Common myeloid progenitor, CD34-positive (primary cell): ENCODE data around the gene SCMH1.

Experiments used
- CTCF ChIA-PET: fragments of 350-600 bp; sonication (Branson Sonifier 250); formaldehyde crosslinking; loops from one replicate; lab custom pipeline; 2021; ENCODE audit warnings: antibody characterized with exemption; lab: Charles Lee
- POLR2A ChIA-PET: fragments of 350-600 bp; sonication (Branson Sonifier 250); formaldehyde crosslinking; loops from one replicate; lab custom pipeline; 2021; ENCODE audit warnings: antibody characterized with exemption; lab: Charles Lee
- DNase-seq, 3 donors: peaks; one replicate each; pipeline versions ENCODE4 v3.0.0 to v3.0.0-alpha.2; 2013
- H3K27ac ChIP-seq, 2 experiments: 1 replicate in 1 of 2; 2 replicates in 1 of 2; pipeline ENCODE4 v1.7.0; 2013; ENCODE audit warnings: inconsistent platforms in 2 of 2, low read length in 2 of 2, mild to moderate bottlenecking in 2 of 2, low read depth in 1 of 2, moderate library complexity in 1 of 2; ENCODE audit not compliant: severe bottlenecking in 2 of 2, insufficient read depth in 1 of 2, poor library complexity in 1 of 2
- H3K27me3 ChIP-seq, 5 experiments: replicated peaks in 2 of 5; 1 replicate in 3 of 5; 2 replicates in 2 of 5; pipeline versions ENCODE4 v1.6.1 to v1.7.0; 2013; ENCODE audit warnings: low read length in 4 of 5, mild to moderate bottlenecking in 2 of 5, moderate library complexity in 2 of 5, inconsistent platforms in 1 of 5; ENCODE audit not compliant: insufficient read depth in 5 of 5, control insufficient read depth in 4 of 5
- H3K36me3 ChIP-seq, 4 experiments: 1 replicate in 2 of 4; 2 replicates in 2 of 4; pipeline versions ENCODE4 v1.6.1 to v1.7.0; 2013; ENCODE audit warnings: low read length in 3 of 4, control low read depth in 1 of 4, mild to moderate bottlenecking in 1 of 4; ENCODE audit not compliant: control insufficient read depth in 4 of 4, insufficient read depth in 4 of 4
- H3K4me1 ChIP-seq, 4 experiments: 1 replicate in 3 of 4; 2 replicates in 1 of 4; pipeline versions ENCODE4 v1.6.1 to v1.7.1; 2013; ENCODE audit warnings: low read length in 3 of 4, mild to moderate bottlenecking in 3 of 4, control low read depth in 1 of 4, inconsistent platforms in 1 of 4, moderate library complexity in 1 of 4; ENCODE audit not compliant: control insufficient read depth in 4 of 4, insufficient read depth in 4 of 4; ENCODE audit errors: control extremely low read depth in 1 of 4
- H3K4me3 ChIP-seq, 7 experiments: 1 replicate in 4 of 7; 2 replicates in 3 of 7; pipeline versions ENCODE4 v1.5.1 to v1.7.0; 2013; ENCODE audit warnings: mild to moderate bottlenecking in 7 of 7, low read length in 6 of 7, moderate library complexity in 6 of 7, inconsistent platforms in 2 of 7, low read depth in 2 of 7, control low read depth in 1 of 7; ENCODE audit not compliant: insufficient read depth in 4 of 7, control insufficient read depth in 1 of 7; ENCODE audit errors: extremely low read depth in 1 of 7
- H3K9me3 ChIP-seq, 5 experiments: 1 replicate in 4 of 5; 2 replicates in 1 of 5; pipeline versions ENCODE4 v1.6.1 to v1.7.1; 2013; ENCODE audit warnings: low read length in 4 of 5, mild to moderate bottlenecking in 2 of 5, inconsistent platforms in 1 of 5, low read depth in 1 of 5, moderate library complexity in 1 of 5; ENCODE audit not compliant: control insufficient read depth in 4 of 5, insufficient read depth in 2 of 5; ENCODE audit errors: control extremely low read depth in 1 of 5
- WGBS: methylation state at CpG from one replicate; pipeline ENCODE4 v1.1.5; 2013; ENCODE audit not compliant: insufficient coverage; 5-methylcytosine and 5-hydroxymethylcytosine counted together

SCMH1 gene

GRCh38 chr1:40980068-40980452 is 262.0 kb downstream of the SCMH1 start:
- DNase-seq, result no peak
- CTCF ChIA-PET, result interaction anchor here (0.7 to 3.1 kb wide), 3 partner anchors 13 to 23 kb away, joined by 3 to 13 read pairs (median 3); no protein-coding TSS in a partner anchor

DNA sequence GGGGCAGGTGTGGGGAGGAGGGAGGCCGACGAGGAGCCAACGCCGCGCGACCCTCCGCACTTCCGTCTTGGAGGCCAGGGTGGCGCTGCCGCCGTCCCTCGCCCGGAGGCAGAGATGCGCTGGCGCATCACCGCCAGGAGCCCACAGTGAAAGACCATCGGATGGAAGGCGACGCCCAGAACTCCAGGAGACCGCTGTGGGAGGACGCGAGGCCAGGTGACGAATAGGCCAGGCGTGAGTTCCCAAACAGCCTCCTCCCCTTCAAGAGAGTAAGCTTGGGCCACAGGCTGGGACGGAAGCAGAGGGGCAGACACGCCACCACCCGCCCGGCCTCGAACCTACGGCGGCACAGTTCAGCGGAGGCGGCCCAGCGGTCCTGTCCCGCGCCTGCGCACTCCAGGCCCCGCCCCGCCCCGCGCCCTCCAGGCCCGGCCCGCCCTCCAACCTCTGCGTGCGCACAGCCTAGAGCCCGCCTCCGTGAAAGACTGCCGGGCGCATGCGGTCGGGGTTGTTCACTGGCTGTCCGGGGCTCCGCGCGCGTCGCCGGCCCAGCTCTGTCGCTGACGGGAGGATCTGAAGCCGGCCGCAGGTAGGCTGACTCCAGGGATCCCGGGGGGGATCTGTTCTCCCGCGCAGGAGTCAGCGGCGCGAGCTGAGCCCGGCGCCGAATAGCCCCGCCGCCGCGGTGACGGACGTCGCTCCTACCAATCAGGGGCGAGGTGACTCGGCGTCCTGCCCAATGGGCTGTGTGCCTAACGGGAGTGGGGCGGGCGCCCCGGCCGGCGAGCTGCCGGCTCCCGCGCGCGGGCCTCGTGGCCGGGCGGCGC is 262.7 kb downstream of the SCMH1 start, which contains the start of gene CTPS1:
TSS of gene CTPS1 (plus strand) at position 456 of the 827 bp plus-strand sequence. CDS start 3,595 bp downstream, outside the sequence.
- DNase-seq, result peak; percentile 92 to 95 (median 95)
- ChIA-PET POLR2A (interaction anchor here (0.5 to 0.6 kb wide), 2 partner anchors 556 to 1480 kb away, joined by 3 read pairs; no protein-coding TSS in a partner anchor), CTCF (interaction anchor here (0.7 to 3.1 kb wide), 3 partner anchors 13 to 24 kb away, joined by 3 to 13 read pairs (median 3); no protein-coding TSS in a partner anchor)
- 0% methylated on average over 93 of the region's 96 CpGs for WGBS
- Histone ChIP-seq H3K4me3 (peak within 1 kb of the TSS; percentile 41 to 87 (median 75)), H3K27ac (peak within 1 kb of the TSS; percentile 46 to 76), H3K4me1 (peaks cover 0 to 30% (median 16%) of the 10 kb centered on the region in 4 experiments), H3K27me3 (no peaks in the 10 kb centered on the region), H3K36me3 (peaks cover 3 to 20% (median 12%) of the 10 kb centered on the region in 4 experiments), H3K9me3 (no peaks in the 10 kb centered on the region)

More at GRCh38 chr1:40980068-40980452, 262.0 kb downstream of the SCMH1 start:
- POLR2A ChIA-PET, result interaction anchor here (0.8 kb wide), 1 partner anchor 11 kb away, joined by 3 read pairs; no protein-coding TSS in a partner anchor
- Histone ChIP-seq H3K9me3 (no peaks in the 10 kb centered on the region), H3K27me3 (no peaks in the 10 kb centered on the region), H3K36me3 (peaks cover 6 to 25% (median 14%) of the 10 kb centered on the region in 4 experiments), H3K4me1 (peaks cover 0 to 30% (median 16%) of the 10 kb centered on the region in 4 experiments), H3K27ac (peak overlapping the region in 1 of 2 experiments; percentile 61), H3K4me3 (peak overlapping the region; percentile 41 to 87 (median 75))
- under 1% methylated on average over 42 of the region's 50 CpGs for WGBS

DNA sequence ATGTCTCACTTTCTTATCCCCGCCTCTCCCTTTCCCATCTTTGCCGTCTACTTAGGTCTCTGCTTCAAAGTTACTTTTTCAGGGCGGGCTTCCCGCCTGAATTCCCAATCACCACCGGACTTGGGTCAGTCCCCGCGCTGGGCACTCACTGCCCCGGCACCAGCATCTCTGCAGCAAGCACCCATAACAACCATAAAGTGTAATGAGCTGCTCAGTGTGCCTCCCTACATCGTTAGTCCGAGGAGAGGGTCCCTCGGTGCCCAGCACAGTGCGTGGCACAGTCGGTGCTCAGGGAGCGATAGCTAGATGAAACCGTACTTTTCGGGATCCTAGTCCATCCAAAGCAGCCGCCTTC is 263.2 kb downstream of the SCMH1 start:
- ChIA-PET POLR2A (interaction anchor here (0.5 kb wide), 1 partner anchor 555 kb away, joined by 3 read pairs; no protein-coding TSS in a partner anchor), CTCF (no interaction called here)
- peak overlapping the region in 1 of 2 experiments; percentile 76 for H3K27ac ChIP-seq
- peak overlapping the region; percentile 32 to 87 (median 75) for H3K4me3 ChIP-seq
- H3K9me3 ChIP-seq, result no peaks in the 10 kb centered on the region
- peaks cover 3 to 14% (median 6%) of the 10 kb centered on the region in 4 experiments for H3K36me3 ChIP-seq
- no peak for DNase-seq
- H3K4me1 ChIP-seq, result peaks cover 0 to 33% (median 17%) of the 10 kb centered on the region in 4 experiments
- no peaks in the 10 kb centered on the region for H3K27me3 ChIP-seq
- WGBS, result 45% methylated on average over 16 of the region's 17 CpGs

- peaks cover 0 to 37% (median 17%) of the 10 kb centered on the region in 4 experiments for H3K4me1 ChIP-seq
- H3K4me3 ChIP-seq, result no peak overlapping the region
- peaks cover 0 to 3% (median 0%) of the 10 kb centered on the region in 4 experiments for H3K36me3 ChIP-seq
- DNase-seq, result no peak
- H3K9me3 ChIP-seq, result no peaks in the 10 kb centered on the region
- H3K27me3 ChIP-seq, result no peaks in the 10 kb centered on the region
- CTCF ChIA-PET, result no interaction called here
- H3K27ac ChIP-seq, result peak overlapping the region in 1 of 2 experiments; percentile 15
- WGBS, result no CpG with 5 or more reads among the region's 1 CpG
- POLR2A ChIA-PET, result interaction anchor here (0.6 kb wide), 1 partner anchor 52 kb away, joined by 7 read pairs; no protein-coding TSS in a partner anchor
Observed at GRCh38 chr1:40977716-40978115, 264.4 kb downstream of the SCMH1 start.
